A673 (cell line): ENCODE results near the gene PABPN1L. TPM values are rescaled to one million over a fixed set of nuclear protein-coding genes. Genes with fewer than 3 reads are reported as not detected.
A peak's percentile ranks its signal among the peaks of the same experiment; 100 is the strongest.

Source experiments
- BruUV-seq: library from RNA; stranded (reverse); fragments of 400-500 nt; replicated peaks from 2 replicates; lab custom pipeline; 2021; lab: Mats Ljungman, UMichigan
- CTCF ChIA-PET: fragments of 300-600 bp; sonication (Branson Sonifier 250); formaldehyde crosslinking; loops from one replicate; lab custom pipeline; 2022; ENCODE audit warnings: antibody characterized with exemption; lab: Charles Lee
- POLR2A ChIA-PET: fragments of 300-600 bp; sonication (Branson Sonifier 250); formaldehyde crosslinking; loops from one replicate; lab custom pipeline; 2022; ENCODE audit warnings: antibody characterized with exemption; ENCODE audit not compliant: low non-redundant PET; lab: Charles Lee
- DNase-seq: peaks from one replicate; pipeline ENCODE4 v3.0.0-alpha.2; 2015; ENCODE audit warnings: low spot score
- H3K27ac ChIP-seq: fragments of 200-600 bp; sonication (generic); 2 replicates; pipeline ENCODE4 v1.5.1; 2016; ENCODE audit warnings: mixed run types, low read depth, mild to moderate bottlenecking, mixed read lengths, antibody characterized with exemption, low read length; ENCODE audit not compliant: poor library complexity, severe bottlenecking
- H3K27me3 ChIP-seq: fragments of 200-600 bp; sonication (generic); replicated peaks from 2 replicates; pipeline ENCODE4 v1.6.1; 2017; ENCODE audit warnings: mixed run types, low read depth, mild to moderate bottlenecking, mixed read lengths, antibody characterized with exemption, low read length; ENCODE audit not compliant: insufficient read depth, poor library complexity
- H3K36me3 ChIP-seq: fragments of 200-600 bp; sonication (generic); 2 replicates; pipeline ENCODE4 v1.6.1; 2016; ENCODE audit warnings: mixed run types, mild to moderate bottlenecking, mixed read lengths, antibody characterized with exemption, low read length; ENCODE audit not compliant: insufficient read depth, poor library complexity, severe bottlenecking
- H3K4me1 ChIP-seq: fragments of 200-600 bp; sonication (generic); 2 replicates; pipeline ENCODE4 v1.6.1; 2017; ENCODE audit warnings: mixed run types, mild to moderate bottlenecking, mixed read lengths, antibody characterized with exemption, low read length; ENCODE audit not compliant: insufficient read depth, poor library complexity, severe bottlenecking
- H3K4me3 ChIP-seq: fragments of 200-600 bp; sonication (generic); 2 replicates; pipeline ENCODE4 v1.5.1; 2016; ENCODE audit warnings: low read depth, mixed run types, mild to moderate bottlenecking, mixed read lengths, low read length; ENCODE audit not compliant: poor library complexity, severe bottlenecking
- H3K9me3 ChIP-seq: fragments of 200-600 bp; sonication (generic); 2 replicates; pipeline ENCODE4 v1.6.1; 2016; ENCODE audit warnings: mixed run types, low read depth, mild to moderate bottlenecking, mixed read lengths, antibody characterized with exemption, low read length; ENCODE audit not compliant: poor library complexity, severe bottlenecking
- CTCF ChIP-seq: fragments of 300-800, 200-600 bp; sonication (generic); conservative IDR thresholded peaks from 2 replicates; pipeline ENCODE4 v1.5.1; 2017; ENCODE audit warnings: low read depth, mild to moderate bottlenecking, antibody characterized with exemption, low read length, moderate library complexity, mixed read lengths
- EZH2 ChIP-seq: fragments of 200-600 bp; sonication (generic); IDR thresholded peaks from 2 replicates; pipeline ENCODE4 v1.6.1; 2017; ENCODE audit warnings: borderline replicate concordance, low read depth, mild to moderate bottlenecking, mixed read lengths, antibody characterized with exemption, low read length; ENCODE audit not compliant: poor library complexity, severe bottlenecking
- intact Hi-C: fragments of 100-400 bp; cut with micrococcal nuclease; formaldehyde crosslinking; loops from one replicate; pipeline ENCODE4 v1.10.0; 2022; ENCODE audit not compliant: unreplicated experiment
- total RNA-seq: library from RNA; stranded (reverse); gene quantifications from 2 replicates; pipeline ENCODE4 v1.2.3, GENCODE V29; 2021

PABPN1L gene
- total RNA-seq, 1 experiment from 2014 or later, result not detected

GRCh38 chr16:88906535-88907105 is 40.2 kb upstream of the PABPN1L start:
- Histone ChIP-seq H3K9me3 (no peaks in the 10 kb centered on the region), H3K36me3 (no peaks in the 10 kb centered on the region), H3K27me3 (no peaks in the 10 kb centered on the region), H3K4me3 (no peak overlapping the region), H3K27ac (no peak overlapping the region), H3K4me1 (peaks cover 4% of the 10 kb centered on the region)
- DNase-seq, result no peak
- no TSS peak for BruUV-seq
- intact Hi-C loops, result no loop called here
- POLR2A ChIA-PET, result no interaction called here
- CTCF ChIA-PET, result no interaction called here
- TF ChIP-seq CTCF, result no peak
- no peak for TF ChIP-seq EZH2

GRCh38 chr16:88906020-88906419 is 39.6 kb upstream of the PABPN1L start:
- POLR2A ChIA-PET, result interaction anchor here (0.6 kb wide), 2 partner anchors 7 to 24 kb away, joined by 11 to 17 read pairs; no protein-coding TSS in a partner anchor

GRCh38 chr16:88905563-88905962 is 39.1 kb upstream of the PABPN1L start:
- POLR2A ChIA-PET, result interaction anchor here (0.6 kb wide), 2 partner anchors 8 to 23 kb away, joined by 11 to 17 read pairs; no protein-coding TSS in a partner anchor
- Histone ChIP-seq H3K9me3 (no peaks in the 10 kb centered on the region), H3K36me3 (no peaks in the 10 kb centered on the region), H3K4me3 (no peak overlapping the region), H3K27me3 (no peaks in the 10 kb centered on the region), H3K4me1 (peaks cover 4% of the 10 kb centered on the region), H3K27ac (no peak overlapping the region)
- BruUV-seq, result no TSS peak
- CTCF ChIA-PET, result no interaction called here
- intact Hi-C loops, result no loop called here
- TF ChIP-seq EZH2 (no peak), CTCF (no peak)
- peak; percentile 26 for DNase-seq

More at GRCh38 chr16:88906020-88906419, 39.6 kb upstream of the PABPN1L start:
- H3K4me3 ChIP-seq, result no peak overlapping the region
- no peak overlapping the region for H3K27ac ChIP-seq
- peaks cover 4% of the 10 kb centered on the region for H3K4me1 ChIP-seq
- no peaks in the 10 kb centered on the region for H3K27me3 ChIP-seq
- CTCF ChIA-PET, result no interaction called here
- no peaks in the 10 kb centered on the region for H3K36me3 ChIP-seq
- DNase-seq, result no peak
- H3K9me3 ChIP-seq, result no peaks in the 10 kb centered on the region
- intact Hi-C loops, result no loop called here
- TF ChIP-seq EZH2, result no peak
- BruUV-seq, result no TSS peak
